ENCODE data around the gene SHISA2.
A peak's percentile ranks its signal among the peaks of the same experiment; 100 is the strongest.

Gene SHISA2

DNA sequence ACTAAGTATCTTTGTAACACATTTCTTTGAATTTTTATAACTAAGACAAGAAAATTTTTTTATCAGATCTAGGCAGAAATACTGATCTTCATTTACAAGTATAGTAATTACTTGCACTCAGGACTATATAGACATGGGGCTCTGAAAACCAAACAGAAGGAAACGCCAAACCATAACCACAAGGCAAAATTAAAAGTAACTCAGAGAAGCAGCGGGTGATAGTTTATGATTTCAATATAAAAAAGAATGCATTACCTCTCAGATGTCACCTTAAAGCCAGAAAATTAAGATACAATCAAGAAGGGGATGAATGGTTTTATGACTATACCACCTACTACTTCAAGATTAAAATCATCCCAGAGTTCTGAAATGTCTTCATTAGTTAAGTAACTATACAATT is 6.7 kb downstream of the SHISA2 start:
- no peak overlapping the region for H3K27ac ChIP-seq
- TF ChIP-seq CTCF (conservative IDR thresholded peaks at IDR 0.05), result no peak

- no peak overlapping the region for H3K27ac ChIP-seq
- TF ChIP-seq CTCF (conservative IDR thresholded peaks at IDR 0.05), result no peak
Observed at GRCh38 chr13:26042785-26043184, 9.0 kb downstream of the SHISA2 start.

DNA sequence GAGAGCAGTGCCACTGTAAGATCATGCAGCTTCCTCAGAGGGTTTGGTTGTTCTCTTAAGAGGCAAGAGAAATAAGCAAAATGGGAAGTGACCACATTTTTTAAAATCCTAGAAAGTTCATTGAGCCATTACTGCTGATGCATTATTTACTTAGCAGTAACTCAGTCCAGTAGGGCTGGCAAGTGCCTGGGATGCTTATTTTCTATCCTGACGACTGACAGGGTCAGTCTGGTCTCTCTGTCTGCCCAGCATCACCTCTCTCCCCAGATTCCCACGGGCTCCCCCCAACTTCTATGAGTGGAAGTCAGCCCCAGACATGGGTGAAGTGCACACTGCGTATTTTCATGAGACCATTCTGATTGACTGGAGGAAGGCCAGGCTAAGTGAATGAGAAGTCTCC is 10.4 kb downstream of the SHISA2 start:
- TF ChIP-seq CTCF (conservative IDR thresholded peaks at IDR 0.05), result no peak
- no peak overlapping the region for H3K27ac ChIP-seq

- H3K27ac ChIP-seq, result no peak overlapping the region
- no peak for TF ChIP-seq CTCF (conservative IDR thresholded peaks at IDR 0.05)
Observed at GRCh38 chr13:26038931-26039475, 12.8 kb downstream of the SHISA2 start.

- H3K27ac ChIP-seq, result no peak overlapping the region
- peak; percentile 49 for TF ChIP-seq CTCF (conservative IDR thresholded peaks at IDR 0.05)
Observed at GRCh38 chr13:26037302-26037701, 14.5 kb downstream of the SHISA2 start.

DNA sequence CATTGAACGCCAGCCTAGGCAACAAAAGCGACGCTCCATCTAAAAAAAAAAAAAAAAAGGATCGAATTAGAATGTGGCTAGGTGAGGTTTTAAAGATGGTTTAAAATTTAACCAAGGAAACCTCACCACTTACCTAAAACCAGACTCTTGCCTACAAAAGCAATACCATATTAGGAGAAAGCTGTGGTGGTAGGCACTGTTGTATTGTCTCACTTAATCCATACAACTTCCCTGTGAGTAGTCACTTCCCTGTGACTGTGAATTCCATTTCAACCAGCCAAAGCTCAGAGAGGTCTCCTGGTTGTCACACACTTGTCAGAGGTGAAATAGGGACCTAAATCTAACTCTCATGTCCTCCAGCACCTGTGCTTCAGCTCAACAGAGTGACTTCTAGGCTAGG is 15.4 kb downstream of the SHISA2 start:
- no peak for TF ChIP-seq CTCF (conservative IDR thresholded peaks at IDR 0.05)
- H3K27ac ChIP-seq, result no peak overlapping the region

DNA sequence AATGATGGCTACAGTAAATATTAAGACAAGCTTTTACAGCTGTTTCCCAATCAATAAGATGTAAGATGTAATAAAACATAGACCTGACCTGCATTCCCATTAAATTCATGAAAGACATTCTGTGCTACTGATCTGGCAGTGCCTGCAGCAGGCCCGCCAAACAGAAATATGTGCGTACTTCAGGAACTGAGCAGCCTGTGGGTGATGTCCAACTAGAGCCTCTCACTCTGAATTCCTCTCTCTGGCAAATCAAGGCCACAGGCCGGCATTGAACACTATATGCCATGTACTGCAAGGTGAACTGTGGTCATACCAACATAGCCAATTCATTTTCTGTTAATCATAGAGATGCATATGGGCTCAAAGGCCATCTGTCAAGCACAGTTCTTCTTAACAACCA is 17.8 kb downstream of the SHISA2 start:
- no peak overlapping the region; the same call in 1 of the 2 replicates for H3K27ac ChIP-seq
- TF ChIP-seq CTCF (conservative IDR thresholded peaks at IDR 0.05), result no peak
